HG02938 (cell line): Measurements from ENCODE around the gene ZBTB8OS.

Experiments
- ATAC-seq: cut with Tn5 transposase; IDR thresholded peaks from one replicate; pipeline ENCODE4 v1.9.1; 2021; ENCODE audit warnings: mild to moderate bottlenecking, moderate library complexity; ENCODE audit not compliant: unreplicated experiment

The ZBTB8OS gene

GRCh38 chr1:32612189-32612881, 38.0 kb downstream of the ZBTB8OS start:
- ATAC-seq, result no peak

DNA sequence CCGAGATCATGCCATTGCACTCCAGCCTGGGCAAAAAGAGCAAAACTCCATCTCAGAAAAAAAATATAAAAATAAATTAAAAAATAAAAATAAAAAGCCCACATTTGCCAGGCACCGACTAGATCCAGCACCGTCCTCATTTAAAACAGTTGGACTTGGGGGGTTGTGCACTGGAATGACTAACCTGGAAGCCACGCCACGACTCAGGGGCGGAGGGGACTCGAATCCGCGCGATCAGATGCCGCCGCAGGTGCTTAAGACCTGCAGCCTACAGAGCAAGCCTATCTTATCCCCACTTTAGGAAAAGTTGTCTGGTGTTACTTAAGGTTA, 38.5 kb downstream of the ZBTB8OS start:
- ATAC-seq, result no peak

GRCh38 chr1:32609180-32609579, 41.2 kb downstream of the ZBTB8OS start:
- ATAC-seq, result no peak

- no peak for ATAC-seq
These were observed 43.6 kb downstream of the ZBTB8OS start for GRCh38 chr1:32606565-32607371.

- ATAC-seq, result no peak
These were observed 44.5 kb downstream of the ZBTB8OS start for GRCh38 chr1:32605711-32606424.

DNA sequence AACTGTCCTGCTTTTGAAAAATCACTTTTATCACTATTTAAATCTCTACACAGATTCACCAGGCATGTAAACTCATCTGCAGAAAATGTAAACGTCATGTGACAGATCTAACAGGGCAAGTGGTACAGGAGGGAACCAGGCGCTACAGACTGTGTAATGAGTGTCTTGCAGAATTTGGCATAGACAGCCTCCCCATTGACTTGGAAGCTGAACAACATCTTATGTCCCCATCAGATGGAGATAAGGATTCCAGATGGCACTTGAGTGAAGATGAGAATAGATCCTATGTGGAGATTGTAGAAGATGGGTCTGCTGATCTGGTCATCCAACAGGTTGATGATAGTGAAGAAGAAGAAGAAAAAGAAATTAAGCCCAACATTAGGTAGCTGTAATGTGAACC, 50.3 kb downstream of the ZBTB8OS start:
- no peak for ATAC-seq

DNA sequence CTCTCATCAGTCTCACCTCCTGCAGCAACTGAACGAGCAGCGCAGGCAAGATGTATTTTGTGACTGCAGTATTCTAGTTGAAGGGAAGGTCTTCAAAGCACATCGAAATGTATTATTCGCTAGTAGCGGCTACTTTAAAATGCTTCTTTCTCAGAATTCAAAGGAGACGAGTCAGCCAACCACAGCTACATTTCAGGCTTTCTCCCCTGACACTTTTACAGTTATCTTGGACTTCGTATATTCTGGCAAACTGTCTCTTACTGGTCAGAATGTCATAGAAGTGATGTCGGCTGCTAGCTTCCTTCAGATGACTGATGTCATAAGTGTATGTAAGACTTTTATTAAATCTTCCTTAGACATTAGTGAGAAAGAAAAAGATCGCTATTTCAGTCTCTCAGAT, 57.4 kb downstream of the ZBTB8OS start:
- no peak for ATAC-seq

GRCh38 chr1:32580348-32581017, 69.9 kb downstream of the ZBTB8OS start:
- no peak for ATAC-seq
